ENCODE measurements around the gene ZNF280D.
"Not testable (repeated sequence)": the region's sequence is repeated elsewhere in the genome, so short reads cannot be mapped to it uniquely, and the experiment has no call there.

Gene ZNF280D, protein sequence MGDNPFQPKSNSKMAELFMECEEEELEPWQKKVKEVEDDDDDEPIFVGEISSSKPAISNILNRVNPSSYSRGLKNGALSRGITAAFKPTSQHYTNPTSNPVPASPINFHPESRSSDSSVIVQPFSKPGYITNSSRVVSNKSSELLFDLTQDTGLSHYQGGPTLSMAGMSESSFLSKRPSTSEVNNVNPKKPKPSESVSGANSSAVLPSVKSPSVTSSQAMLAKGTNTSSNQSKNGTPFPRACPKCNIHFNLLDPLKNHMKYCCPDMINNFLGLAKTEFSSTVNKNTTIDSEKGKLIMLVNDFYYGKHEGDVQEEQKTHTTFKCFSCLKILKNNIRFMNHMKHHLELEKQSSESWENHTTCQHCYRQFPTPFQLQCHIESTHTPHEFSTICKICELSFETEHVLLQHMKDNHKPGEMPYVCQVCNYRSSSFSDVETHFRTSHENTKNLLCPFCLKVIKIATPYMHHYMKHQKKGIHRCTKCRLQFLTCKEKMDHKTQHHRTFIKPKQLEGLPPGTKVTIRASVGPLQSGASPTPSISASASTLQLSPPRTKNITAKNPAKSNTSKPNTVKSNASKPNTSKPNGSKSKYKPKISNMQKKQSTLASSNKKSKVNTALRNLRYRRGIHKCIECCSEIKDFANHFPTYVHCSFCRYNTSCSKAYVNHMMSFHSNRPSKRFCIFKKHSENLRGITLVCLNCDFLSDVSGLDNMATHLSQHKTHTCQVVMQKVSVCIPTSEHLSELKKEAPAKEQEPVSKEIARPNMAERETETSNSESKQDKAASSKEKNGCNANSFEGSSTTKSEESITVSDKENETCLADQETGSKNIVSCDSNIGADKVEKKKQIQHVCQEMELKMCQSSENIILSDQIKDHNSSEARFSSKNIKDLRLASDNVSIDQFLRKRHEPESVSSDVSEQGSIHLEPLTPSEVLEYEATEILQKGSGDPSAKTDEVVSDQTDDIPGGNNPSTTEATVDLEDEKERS

DNA sequence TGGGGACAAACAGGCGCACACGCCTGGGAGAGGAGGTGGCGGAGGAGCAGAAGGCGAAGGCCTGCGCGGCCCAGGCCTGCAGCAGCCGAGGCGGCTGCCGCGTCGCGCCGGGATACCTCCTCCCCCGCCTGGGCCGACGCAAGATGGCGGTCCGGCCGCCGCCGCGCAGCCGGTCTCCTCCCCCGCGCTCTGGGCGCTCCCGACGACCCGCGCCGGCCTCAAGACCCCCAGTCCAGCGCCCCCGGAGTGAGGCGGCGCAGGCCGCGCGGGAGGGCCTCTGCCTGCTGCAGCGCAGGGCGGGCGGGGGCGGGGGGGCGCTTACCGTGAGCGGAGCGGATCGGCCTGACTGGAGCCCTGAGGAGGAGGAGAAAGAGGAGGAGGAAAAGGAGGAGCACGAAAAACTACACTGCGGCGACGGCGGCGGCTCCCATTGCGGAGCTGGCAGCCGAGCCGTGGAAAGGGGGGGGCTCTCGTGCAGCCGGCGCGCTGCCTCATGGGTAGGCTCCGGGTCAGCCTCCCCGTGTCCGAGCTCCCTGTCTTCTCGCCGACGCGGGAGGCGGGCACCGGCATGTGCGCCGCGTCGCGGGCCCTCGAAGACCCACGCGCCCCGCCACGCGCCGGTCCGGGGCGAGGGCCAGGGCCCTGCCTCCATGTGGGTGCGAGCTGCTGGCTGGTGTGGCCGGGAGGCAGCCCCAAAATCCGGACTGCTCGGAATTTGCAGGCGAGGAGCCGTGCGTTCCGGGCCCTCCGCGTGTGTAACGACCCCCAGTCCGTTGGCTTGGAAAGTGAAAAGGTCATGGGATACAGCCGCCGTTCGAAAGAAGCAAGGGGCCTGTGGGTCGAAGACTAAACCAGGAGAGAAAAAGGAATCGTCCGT, at the start of gene ZNF280D:
ZNF280D (minus strand) TSS at position 374 of the 877 bp plus-strand sequence. CDS start 26,400 bp downstream, outside the sequence.
- DNase-seq (ENCODE audit: low read depth) = peak; percentile 70

DNA sequence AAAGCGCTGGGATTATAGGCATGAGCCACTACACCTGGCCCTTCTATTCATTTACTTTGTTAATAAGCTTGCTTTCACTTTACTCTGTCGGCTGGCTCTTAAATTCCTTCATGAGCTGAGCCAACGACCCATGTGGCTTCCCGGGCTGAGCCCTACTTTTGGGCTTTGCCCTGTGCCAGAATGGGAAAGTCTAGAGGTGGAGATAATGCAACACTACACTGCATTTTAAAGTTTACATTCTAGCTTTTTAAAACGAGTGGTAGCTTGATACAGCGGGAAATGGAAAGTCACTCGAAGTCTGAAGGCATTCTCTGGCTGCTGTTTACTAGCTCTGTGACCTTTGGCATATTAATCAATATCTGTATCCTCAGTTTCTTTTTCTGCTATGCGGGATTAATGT, 49.0 kb upstream of the ZNF280D start:
- no peak for DNase-seq (ENCODE audit: low read depth)

DNA sequence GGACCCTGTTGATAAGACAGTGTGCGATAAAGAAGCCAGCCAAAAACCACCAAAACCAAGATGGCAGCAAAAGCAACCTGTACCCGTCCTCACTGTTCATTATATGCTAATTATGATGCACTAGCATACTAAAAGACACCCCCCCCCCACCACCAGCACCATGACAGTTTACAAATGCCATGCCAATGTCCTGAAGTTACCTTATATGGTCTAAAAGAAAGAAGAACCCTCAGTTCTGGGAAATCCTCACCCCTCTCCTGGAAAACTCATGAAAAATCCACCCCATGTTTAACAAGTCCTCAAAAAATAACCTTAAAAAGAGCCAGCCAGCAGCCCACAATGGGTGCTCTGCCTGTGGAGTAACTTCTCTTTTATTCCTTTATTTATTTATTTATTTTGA, 48.4 kb upstream of the ZNF280D start:
- DNase-seq (ENCODE audit: low read depth) = no peak

DNA sequence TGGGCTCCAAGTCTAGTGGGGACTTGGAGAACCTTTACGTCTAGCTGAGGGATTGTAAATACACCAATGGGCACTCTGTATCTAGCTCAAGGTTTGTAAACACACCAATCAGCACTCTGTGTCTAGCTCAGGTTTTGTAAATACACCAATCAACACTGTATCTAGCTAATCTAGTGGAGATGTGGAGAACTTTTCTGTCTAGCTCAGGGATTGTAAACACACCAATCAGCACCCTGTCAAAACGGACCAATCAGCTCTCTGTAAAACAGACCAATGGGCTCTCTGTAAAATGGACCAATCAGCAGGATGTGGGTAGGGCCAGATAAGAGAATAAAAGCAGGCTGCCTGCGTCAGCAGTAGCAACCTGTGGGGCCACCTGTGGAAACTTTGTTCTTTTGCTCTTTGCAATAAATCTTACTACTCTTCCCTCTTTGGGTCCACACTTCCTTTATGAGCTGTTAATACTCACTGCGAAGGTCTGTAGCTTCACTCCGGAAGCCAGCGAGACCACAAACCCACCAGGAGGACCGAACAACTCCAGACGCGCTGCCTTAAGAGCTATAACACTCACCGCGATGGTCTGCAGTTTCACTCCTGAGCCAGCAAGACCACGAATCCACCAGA, 46.9 kb upstream of the ZNF280D start:
- DNase-seq (ENCODE audit: low read depth) = not testable (repeated sequence)

DNA sequence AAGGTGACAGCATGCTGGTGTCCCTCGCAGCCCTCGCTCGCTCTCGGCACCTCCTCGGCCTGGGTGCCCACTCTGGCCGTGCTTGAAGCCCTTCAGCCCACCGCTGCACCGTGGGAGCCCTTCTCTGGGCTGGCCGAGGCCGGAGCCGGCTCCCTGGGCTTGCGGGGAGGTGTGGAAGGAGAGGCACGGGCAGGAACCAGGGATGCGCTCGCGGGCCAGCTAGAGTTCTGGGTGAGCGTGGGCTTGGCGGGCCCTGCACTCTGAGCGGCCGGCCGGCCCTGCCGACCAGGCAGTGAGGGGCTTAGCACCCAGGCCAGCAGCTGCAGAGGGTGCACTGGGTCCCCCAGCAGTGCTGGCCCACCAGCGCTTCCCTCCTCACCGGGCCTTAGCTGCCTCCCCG, 46.1 kb upstream of the ZNF280D start:
- DNase-seq (ENCODE audit: low read depth) = not testable (repeated sequence)

DNA sequence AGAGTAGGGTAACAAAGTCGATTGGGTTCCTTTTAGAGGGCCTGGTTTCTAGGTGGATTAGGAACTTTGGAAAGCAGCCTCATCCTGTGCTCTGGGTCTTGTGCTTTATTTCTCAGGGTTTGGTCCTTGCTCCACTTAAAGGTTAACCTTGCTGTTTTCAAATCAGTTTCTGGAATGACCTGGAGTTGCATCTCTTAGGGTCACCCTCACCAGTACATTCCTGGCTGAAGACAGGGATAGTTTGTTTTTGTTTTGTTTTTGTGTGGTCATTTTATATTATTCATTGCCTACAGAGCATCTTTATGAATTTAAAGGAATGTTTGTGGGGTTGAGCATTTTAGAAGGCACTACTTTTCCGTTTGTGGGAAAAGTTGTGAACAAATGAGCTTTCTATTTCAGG, 45.5 kb upstream of the ZNF280D start:
- DNase-seq (ENCODE audit: low read depth) = no peak

DNA sequence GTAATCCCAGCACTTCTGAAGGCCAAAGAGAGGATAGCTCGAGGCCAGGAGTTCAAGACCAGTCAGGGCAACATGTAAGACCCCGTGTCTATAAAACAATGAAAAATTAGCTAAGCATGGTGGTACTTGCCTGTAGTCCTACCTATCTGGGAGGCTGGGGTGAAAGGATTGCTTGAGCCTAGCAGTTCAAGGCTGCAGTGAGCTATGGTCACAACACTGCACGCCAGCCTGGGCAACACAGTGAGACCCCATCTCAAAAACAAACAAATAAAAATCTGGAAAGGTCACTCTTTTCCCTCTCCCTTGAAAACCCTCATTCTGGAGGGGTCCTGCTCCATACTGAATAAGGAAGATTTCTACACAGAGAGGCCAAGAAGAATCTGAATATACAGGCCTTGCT, 43.5 kb upstream of the ZNF280D start:
- DNase-seq (ENCODE audit: low read depth) = no peak

DNA sequence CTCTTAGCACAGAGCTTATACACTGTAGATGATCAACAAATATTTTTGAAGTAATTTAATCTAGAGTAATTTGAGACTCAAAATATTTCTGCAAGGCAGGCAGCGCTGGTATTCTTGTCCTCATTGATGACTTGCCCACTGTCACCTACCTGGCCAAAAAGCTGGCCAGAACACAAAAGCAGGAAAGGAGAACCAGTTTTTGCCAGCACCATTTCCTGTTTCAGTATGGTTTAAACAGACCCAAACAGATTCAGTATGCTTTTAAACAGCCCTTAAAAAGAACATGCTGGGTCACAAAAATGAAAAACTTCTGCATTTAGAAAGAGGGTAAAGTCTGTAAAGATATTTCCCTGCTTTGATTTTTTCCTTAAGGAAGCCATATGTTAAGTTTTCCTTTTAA, 42.3 kb upstream of the ZNF280D start:
- no peak for DNase-seq (ENCODE audit: low read depth)

DNA sequence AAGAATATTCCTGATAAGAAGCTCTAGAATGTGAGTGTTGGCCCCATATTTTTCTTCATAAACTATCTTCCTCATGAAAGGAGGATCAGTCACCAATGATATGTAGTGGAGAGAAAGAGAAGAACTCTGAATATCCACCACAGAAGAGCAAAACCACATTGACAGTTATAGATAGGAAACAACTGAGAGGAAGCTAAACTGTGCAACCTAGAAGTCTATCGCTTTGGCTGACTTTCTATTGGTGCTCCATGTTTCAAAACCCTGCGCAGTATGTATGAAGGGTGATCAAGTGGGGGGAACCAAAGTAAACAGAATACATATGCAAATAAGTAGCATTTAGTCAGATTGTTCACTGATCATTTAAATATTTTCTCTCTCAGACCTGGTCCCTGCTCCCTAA, 41.0 kb upstream of the ZNF280D start:
- DNase-seq (ENCODE audit: low read depth) = no peak

DNA sequence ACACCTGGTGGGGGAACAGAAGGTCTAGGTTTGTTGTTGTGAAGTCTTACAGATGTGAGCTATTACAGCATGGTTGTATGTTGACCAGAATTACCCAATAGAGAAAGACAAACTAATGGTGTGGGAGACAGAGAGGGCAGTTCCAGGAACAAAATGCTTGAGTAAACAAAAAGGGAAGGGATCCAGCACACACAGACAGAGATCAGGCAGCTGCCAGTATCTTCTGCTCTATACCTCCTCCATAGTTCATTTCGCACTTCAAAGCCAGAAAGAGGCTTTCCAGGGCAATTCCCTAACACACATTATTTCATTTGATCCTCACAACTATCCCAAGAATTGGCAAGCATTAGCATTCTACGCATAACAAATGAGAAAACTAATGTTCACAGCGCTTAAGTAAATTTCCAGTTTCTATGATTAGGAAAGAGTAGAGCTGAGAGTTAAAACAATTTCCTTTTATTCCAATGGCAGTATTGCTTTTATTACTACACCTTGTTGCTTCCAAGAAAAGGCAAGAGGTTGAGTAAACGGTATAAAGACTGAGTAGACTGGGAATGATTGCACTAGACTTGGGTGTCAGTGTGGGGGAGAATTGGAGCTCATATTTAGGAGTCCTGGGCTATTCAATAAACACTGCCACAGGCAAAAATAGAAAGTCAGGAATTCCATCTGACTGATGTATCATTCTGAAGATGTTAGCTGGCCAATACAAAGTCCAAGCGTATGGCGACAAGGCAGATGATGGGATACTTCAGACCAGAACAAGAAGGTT, 39.7 kb upstream of the ZNF280D start:
- no peak for DNase-seq (ENCODE audit: low read depth)

DNA sequence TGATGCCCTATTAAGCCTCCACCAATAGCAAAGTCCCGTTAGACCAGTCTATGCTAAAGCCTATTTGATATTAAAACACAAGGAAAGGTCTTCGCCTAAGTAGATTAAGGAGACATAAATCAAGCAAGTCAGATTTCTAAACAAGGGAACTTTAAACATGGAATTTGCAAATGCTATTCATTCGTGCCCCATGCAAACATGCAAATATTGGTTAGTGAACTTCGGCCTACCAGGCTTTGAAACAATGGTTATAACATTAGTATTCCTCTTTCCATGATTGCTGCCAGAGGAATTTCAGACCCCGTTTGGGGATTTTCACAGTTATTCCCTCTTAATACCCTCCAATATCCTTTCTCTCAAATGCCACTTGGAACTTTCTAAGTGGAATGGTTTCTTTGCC, 36.9 kb upstream of the ZNF280D start:
- no peak for DNase-seq (ENCODE audit: low read depth)

DNA sequence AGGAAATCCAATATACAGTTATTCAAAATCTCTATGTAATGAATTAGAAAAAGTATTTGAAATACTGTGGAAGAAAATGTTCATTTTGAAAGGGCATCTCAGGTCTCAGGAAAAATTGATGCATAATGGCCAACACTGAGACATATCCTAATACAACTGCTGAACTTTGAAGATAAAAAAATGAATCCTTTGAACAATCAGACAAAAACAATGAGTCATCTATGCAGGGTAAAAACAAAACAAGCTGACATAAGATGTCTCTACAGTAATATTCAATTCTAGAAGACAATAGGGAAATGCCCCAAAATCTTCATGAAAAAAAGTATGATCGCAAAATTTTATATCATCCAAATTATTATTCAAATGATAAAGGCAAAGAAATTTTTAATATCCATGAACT, 34.0 kb upstream of the ZNF280D start:
- no peak for DNase-seq (ENCODE audit: low read depth)

DNA sequence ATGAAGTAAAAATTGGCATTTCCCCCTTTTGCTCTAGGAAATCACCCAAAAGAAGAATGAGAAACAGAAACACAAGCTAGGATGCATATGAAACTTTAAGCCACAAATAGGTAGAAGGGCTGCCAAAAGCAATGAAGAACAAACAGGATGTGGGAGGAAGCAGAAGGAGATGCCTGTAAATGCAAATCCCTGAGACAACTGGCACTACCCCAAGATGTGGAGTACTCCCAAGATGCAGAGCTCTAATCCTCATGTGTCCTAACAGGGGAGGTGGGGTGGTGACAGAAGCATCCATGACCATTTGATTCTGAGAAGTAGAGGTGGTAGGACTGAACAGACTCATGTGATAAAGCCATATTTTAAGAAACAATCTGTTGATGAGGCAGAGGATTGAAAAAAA, 31.9 kb upstream of the ZNF280D start:
- DNase-seq (ENCODE audit: low read depth) = no peak

DNA sequence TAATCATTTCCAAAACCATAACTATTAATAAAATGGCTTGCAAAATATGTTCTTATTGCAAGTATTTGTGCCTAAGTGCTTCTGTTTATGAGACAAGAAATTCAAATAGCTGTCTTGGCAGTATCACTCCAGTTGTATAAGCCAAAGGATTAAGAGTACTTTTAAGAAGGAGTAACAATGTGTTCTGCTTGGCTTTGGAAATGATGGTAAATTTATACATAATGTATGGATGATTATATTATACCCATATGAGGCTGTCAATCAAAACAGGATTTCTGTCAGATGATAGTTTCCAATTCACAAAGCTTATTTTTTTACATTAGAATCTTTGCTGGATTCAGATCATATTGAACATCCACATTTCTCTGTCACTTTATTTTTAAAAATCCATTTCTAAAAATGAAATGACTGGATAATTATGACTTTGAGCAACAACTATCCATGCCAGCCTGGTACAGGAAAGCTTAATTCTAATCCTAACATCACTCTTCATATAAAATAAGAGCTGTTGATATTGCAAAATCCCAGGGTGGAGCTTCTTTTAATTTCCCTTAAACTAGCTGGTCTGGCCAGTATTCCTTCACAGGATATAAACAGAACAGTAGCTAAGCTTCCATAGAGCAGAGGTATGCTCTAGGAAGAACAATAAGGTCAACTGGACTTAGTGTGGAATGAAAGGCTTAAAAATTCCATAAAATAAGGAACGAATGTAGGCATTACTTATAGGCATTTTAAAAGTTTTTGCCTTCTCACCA, 30.0 kb upstream of the ZNF280D start:
- no peak for DNase-seq (ENCODE audit: low read depth)

DNA sequence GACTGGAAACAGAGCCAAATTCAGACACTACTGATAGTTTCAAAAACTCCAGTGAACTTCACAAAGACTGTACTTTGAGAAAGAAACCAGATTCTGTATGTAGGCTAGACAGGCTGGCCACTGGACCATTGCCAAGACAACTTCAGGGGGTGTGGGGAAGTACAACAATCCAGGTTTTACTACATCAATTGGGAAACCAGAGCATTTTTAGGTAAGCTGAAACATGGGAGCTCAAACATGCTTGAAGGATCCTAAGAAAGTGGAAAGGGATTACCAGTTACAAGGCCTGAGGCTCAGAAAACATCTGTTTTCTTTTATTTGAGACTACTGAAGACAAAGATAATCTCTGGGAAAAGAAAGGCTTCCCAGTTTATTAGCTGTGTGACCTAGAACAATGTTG, 26.9 kb upstream of the ZNF280D start:
- no peak for DNase-seq (ENCODE audit: low read depth)

DNA sequence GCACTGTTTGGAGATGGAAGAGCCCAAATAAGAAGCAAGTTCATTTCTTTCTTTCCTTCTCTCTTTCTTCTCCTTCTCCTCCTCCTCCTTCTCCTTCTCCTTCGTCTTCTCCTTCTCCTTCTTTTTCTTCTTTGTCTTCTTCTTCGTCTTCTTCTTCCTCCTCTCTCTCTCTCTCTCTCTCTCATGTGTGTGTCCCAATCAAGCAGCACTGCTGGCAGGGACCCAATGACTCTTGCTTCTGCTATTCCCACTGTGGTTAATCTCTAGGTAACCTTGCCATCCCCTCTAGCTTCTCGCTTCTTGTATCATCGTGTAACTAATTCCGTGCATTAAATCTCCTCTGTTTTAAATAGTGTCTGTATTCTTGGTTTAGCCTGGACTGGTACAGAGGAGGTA, 26.1 kb upstream of the ZNF280D start:
- DNase-seq (ENCODE audit: low read depth) = no peak

DNA sequence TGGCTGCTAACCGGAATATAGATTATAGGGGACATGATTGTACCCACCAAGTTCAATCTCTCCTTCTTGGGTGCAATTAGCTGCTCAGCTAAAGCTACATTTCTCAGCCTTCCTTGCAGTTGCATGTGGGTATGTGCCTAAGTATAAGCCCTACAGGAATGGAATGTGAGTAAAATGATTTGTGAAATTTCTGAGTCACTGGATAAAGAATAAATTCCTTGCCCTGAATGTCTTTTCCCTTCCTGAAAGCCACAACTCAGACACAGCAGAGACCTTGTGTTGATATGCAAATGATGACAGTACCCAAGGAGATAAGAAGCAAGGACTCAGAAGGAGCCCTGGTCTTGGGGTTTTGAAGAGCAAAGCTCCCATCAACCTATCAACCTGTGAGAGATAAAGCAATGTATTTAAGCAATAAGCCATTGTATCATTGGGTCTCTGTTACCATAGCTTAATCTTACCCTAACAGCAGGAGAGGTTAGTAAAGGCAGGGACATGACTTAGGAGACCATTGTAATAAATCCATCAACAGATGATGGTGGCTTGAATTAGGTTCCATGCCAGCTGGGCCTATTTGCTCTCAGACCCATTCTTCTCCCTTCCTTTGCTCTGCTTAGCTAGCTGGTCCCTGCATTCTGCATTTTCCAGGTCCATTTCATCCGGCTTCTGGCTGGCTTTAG, 25.6 kb upstream of the ZNF280D start:
- no peak for DNase-seq (ENCODE audit: low read depth)

DNA sequence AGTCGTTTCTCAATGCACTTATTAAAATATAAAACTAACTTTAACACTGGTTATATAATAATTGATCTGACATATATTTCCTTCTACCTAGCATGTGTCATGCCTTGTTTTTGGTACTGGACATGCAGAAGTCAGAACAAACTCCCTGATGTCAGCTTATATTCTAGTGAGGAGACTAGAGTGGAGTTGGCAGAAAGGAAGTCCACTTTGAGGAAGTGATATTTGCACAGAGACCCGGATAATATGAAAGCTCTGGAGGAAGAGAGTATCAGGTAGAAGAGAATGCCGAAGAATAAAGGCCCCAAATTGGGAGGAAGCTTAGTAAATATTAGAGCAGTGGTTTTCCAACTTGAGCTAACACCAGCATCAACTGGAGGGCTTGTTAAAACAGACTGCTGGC, 24.6 kb upstream of the ZNF280D start:
- no peak for DNase-seq (ENCODE audit: low read depth)

DNA sequence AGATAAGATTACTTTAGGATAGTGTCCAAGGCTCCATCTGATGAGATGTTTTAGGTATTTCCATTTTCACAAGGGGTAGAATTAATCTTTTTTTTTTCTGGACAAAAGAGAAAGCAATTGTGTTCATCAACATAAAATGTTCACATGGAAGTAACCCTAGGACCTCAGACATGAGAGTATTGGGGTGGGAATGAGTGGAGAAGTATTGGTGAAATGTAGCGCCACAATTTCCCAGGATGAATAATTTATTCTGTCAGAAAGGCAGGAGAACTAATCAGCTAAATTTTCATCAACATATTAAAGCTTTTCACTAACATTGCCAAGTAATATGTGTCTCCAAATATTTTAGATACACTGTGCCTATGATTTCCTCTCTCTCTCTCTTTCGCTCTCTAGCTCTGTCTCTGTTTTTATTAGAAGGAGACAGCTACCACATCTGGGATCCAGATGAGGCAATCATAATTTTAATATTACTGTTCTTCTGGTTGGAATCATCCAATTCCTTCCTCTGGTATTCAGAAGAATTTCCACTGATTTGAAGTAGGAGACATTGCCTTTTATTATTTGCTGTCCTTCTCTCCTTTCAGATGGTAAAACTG, 21.6 kb upstream of the ZNF280D start:
- DNase-seq (ENCODE audit: low read depth) = no peak

Data from activated T-cell treated with anti-CD3 and anti-CD28 coated beads for 24 hours (primary cell).